Transverse colon (tissue), 4 donors: ENCODE data around the gene SHROOM3. TPM values are rescaled to one million over a fixed set of nuclear protein-coding genes. Genes with fewer than 3 reads are reported as not detected.

Source experiments
- DNase-seq: peaks from one replicate; pipeline ENCODE4 v3.0.0-alpha.2; 2019
- H3K27ac ChIP-seq, 4 donors: fragments of 200-600 bp; sonication (generic); 2 replicates each; pipeline ENCODE4 v1.5.1; 2016 to 2018; ENCODE audit warnings: inconsistent platforms in 4 of 4
- H3K27me3 ChIP-seq: fragments of 200-600 bp; sonication (generic); 2 replicates; pipeline ENCODE4 v1.5.1; 2017; ENCODE audit warnings: inconsistent platforms
- H3K36me3 ChIP-seq, 4 donors: fragments of 200-600 bp; sonication (generic); 2 replicates each; pipeline ENCODE4 v1.5.1; 2017 to 2019; ENCODE audit warnings: inconsistent platforms in 4 of 4
- H3K4me1 ChIP-seq, 4 donors: fragments of 200-600 bp; sonication (generic); 2 replicates each; pipeline ENCODE4 v1.5.1; 2017 to 2020; ENCODE audit warnings: inconsistent platforms in 4 of 4
- H3K4me3 ChIP-seq, 4 donors: fragments of 200-600 bp; sonication (generic); 1 replicate in 1 of 4; 2 replicates in 3 of 4; pipeline versions ENCODE4 v1.5.1 to v1.6.1; 2017 to 2019; ENCODE audit warnings: inconsistent platforms in 4 of 4
- H3K9me3 ChIP-seq, 2 donors: fragments of 200-600 bp; sonication (generic); 2 replicates each; pipeline ENCODE4 v1.5.1; 2017 to 2019; ENCODE audit warnings: inconsistent platforms in 2 of 2
- EP300 ChIP-seq: sonication (generic); formaldehyde crosslinking; IDR thresholded peaks from one replicate; pipeline ENCODE4 v1.6.1; 2017; ENCODE audit warnings: antibody characterized with exemption, low read depth
- POLR2A ChIP-seq: fragments of 450-650 bp; IDR thresholded peaks from one replicate; pipeline ENCODE4 v1.6.1; 2016; ENCODE audit warnings: antibody characterized with exemption, mild to moderate bottlenecking, moderate library complexity
- POLR2AphosphoS5 ChIP-seq, 3 donors: sonication (generic); formaldehyde crosslinking; IDR thresholded peaks; one replicate each; pipeline ENCODE4 v1.6.1; 2016; ENCODE audit warnings: antibody characterized with exemption in 3 of 3
- WGBS, 2 donors: methylation state at CpG; one replicate each; pipeline ENCODE4 v1.1.5; 2018; ENCODE audit warnings: low coverage in 1 of 2; 5-methylcytosine and 5-hydroxymethylcytosine counted together
- in situ Hi-C, 4 donors: fragments of 200-750 bp; cut with MboI; loops; one replicate each; pipeline versions ENCODE4 v1.15.0 to v1.15.1; 2017; ENCODE audit warnings: low sequenced_read_pairs in 3 of 4, low pct_ligation_motif_present in 1 of 4, low pct_unique_long_range_greater_than_20kb in 1 of 4
- intact Hi-C: fragments of 100-400 bp; cut with DNase I; formaldehyde crosslinking; loops from one replicate; pipeline ENCODE4 v1.15.1; 2023; ENCODE audit warnings: low total_unique reads
- total RNA-seq, 4 donors: library from RNA; depleted of rRNA; stranded (reverse); fragments of >200 nt; gene quantifications; one replicate each; pipeline ENCODE4 v1.1.0, GENCODE V29; 2016
- TF ChIP-seq, protein P1 (sequence below), 5 experiments: fragments of 200-600 bp in 3 of 5; fragments of 450-650 bp in 2 of 5; sonication (generic) in 3 of 5; IDR thresholded peaks; 1 replicate in 2 of 5; 2 replicates in 3 of 5; pipeline ENCODE4 v1.5.1; 2016 to 2017; ENCODE audit warnings: antibody characterized with exemption in 5 of 5, inconsistent platforms in 3 of 5, mild to moderate bottlenecking in 2 of 5, moderate library complexity in 1 of 5

Gene SHROOM3
- total RNA-seq, 4 donors from 2014 or later: 182 to 456 (median 437) TPM

- in situ Hi-C loops: loop anchor here in 3 of 4 donors (5.0 to 25.0 kb wide), 4 partner anchors 242 to 319 kb away; partner anchors contain the start of gene SHROOM3 (in 1 of the 3)
- Histone ChIP-seq H3K4me1 (peaks cover 0 to 22% (median 0%) of the 10 kb centered on the region in 4 donors), H3K27ac (peak overlapping the region; percentile 14 to 40 (median 30)), H3K4me3 (no peak overlapping the region), H3K36me3 (peaks cover 0 to 27% (median 6%) of the 10 kb centered on the region in 4 donors), H3K9me3 (no peaks in the 10 kb centered on the region), H3K27me3 (no peaks in the 10 kb centered on the region)
- intact Hi-C loops: no loop called here
- no peak for DNase-seq
- no peak for TF ChIP-seq POLR2AphosphoS5 (IDR thresholded peaks at IDR 0.05)
- TF ChIP-seq, protein P1, sequence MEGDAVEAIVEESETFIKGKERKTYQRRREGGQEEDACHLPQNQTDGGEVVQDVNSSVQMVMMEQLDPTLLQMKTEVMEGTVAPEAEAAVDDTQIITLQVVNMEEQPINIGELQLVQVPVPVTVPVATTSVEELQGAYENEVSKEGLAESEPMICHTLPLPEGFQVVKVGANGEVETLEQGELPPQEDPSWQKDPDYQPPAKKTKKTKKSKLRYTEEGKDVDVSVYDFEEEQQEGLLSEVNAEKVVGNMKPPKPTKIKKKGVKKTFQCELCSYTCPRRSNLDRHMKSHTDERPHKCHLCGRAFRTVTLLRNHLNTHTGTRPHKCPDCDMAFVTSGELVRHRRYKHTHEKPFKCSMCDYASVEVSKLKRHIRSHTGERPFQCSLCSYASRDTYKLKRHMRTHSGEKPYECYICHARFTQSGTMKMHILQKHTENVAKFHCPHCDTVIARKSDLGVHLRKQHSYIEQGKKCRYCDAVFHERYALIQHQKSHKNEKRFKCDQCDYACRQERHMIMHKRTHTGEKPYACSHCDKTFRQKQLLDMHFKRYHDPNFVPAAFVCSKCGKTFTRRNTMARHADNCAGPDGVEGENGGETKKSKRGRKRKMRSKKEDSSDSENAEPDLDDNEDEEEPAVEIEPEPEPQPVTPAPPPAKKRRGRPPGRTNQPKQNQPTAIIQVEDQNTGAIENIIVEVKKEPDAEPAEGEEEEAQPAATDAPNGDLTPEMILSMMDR (IDR thresholded peaks at IDR 0.05): no peak
- no peak for TF ChIP-seq POLR2A
- no peak for TF ChIP-seq EP300
- 37 to 86% methylated on average over 3 of the region's 3 CpGs for WGBS, 2 donors
Observed at GRCh38 chr4:76753814-76754213, 318.8 kb downstream of the SHROOM3 start.

DNA sequence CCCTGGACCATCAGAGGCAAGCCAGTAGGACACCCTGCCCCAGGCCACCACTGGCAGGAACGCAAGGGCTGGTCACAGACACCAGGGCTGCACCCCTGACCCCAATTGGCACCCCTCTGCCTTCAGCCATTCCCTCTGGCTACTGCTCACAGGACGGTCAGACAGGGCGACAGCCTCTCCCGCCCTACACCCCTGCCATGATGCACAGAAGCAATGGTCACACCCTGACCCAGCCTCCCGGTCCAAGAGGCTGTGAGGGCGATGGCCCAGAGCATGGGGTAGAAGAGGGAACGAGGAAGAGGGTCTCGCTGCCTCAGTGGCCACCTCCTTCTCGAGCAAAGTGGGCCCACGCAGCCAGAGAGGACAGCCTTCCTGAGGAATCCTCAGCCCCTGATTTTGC is 319.4 kb downstream of the SHROOM3 start:
- TF ChIP-seq POLR2A: no peak
- TF ChIP-seq POLR2AphosphoS5 (IDR thresholded peaks at IDR 0.05): no peak
- no peak for TF ChIP-seq EP300
- TF ChIP-seq, protein P1 (IDR thresholded peaks at IDR 0.05): no peak
- no peak for DNase-seq
- Histone ChIP-seq H3K27me3 (no peaks in the 10 kb centered on the region), H3K36me3 (peaks cover 0 to 24% (median 6%) of the 10 kb centered on the region in 4 donors), H3K9me3 (no peaks in the 10 kb centered on the region), H3K27ac (peak overlapping the region in 2 of 4 donors; percentile 38 to 40), H3K4me1 (peaks cover 0 to 22% (median 0%) of the 10 kb centered on the region in 4 donors), H3K4me3 (no peak overlapping the region)
- intact Hi-C loops (no loop called here), in situ Hi-C loops (loop anchor here in 3 of 4 donors (5.0 to 25.0 kb wide), 4 partner anchors 242 to 320 kb away; partner anchors contain the start of gene SHROOM3 (in 1 of the 3))
- 92% methylated on average over 10 of the region's 10 CpGs; no CpG with 5 or more reads in 1 of the 2 donors for WGBS, 2 donors

GRCh38 chr4:76755756-76756155 is 320.7 kb downstream of the SHROOM3 start:
- Histone ChIP-seq H3K4me1 (peaks cover 0 to 22% (median 0%) of the 10 kb centered on the region in 4 donors), H3K9me3 (no peaks in the 10 kb centered on the region), H3K27ac (no peak overlapping the region), H3K4me3 (no peak overlapping the region), H3K36me3 (peaks cover 0 to 25% (median 11%) of the 10 kb centered on the region in 4 donors), H3K27me3 (no peaks in the 10 kb centered on the region)
- no peak for DNase-seq
- in situ Hi-C loops: loop anchor here in 2 of 4 donors (10.0 to 25.0 kb wide), 2 partner anchors 243 to 321 kb away; partner anchors contain the start of gene SHROOM3 (in 1 of the 2)
- intact Hi-C loops: no loop called here
- TF ChIP-seq, protein P1 (IDR thresholded peaks at IDR 0.05): no peak
- no peak for TF ChIP-seq EP300
- TF ChIP-seq POLR2A: no peak
- TF ChIP-seq POLR2AphosphoS5 (IDR thresholded peaks at IDR 0.05): no peak

DNA sequence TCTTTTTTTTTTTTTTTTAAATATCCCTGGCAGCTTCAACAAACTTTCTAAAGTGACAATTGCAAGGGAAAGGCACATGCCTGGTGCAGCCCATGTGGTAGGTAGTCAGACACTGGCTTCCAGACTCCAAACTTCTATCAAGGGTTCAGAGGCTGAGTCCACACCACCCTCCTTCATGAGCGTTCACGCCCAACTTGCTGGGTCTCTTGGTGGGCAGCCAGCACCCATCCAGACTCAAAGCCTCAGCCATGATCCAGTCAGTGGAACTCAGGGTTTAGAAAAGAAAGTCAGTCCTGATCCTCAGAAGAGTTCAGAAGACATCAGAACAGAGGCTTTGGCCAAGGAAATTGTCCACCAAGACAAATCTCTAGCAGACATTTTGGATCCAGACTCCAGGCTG is 321.4 kb downstream of the SHROOM3 start:
- Histone ChIP-seq H3K4me3 (no peak overlapping the region), H3K27ac (no peak overlapping the region), H3K4me1 (peaks cover 0 to 22% (median 0%) of the 10 kb centered on the region in 4 donors), H3K9me3 (no peaks in the 10 kb centered on the region), H3K36me3 (peaks cover 0 to 21% (median 11%) of the 10 kb centered on the region in 4 donors), H3K27me3 (no peaks in the 10 kb centered on the region)
- intact Hi-C loops (no loop called here), in situ Hi-C loops (loop anchor here in 2 of 4 donors (10.0 to 25.0 kb wide), 2 partner anchors 244 to 322 kb away; partner anchors contain the start of gene SHROOM3 (in 1 of the 2))
- no peak for DNase-seq
- 100% methylated on average over 2 of the region's 2 CpGs; no CpG with 5 or more reads in 1 of the 2 donors for WGBS, 2 donors
- TF ChIP-seq, protein P1 (IDR thresholded peaks at IDR 0.05): no peak
- TF ChIP-seq POLR2AphosphoS5 (IDR thresholded peaks at IDR 0.05) (no peak), EP300 (no peak), POLR2A (no peak)
